Endometrial microvascular endothelial cells (primary cell): ENCODE data around the gene TGFBR1. TPM values are rescaled to one million over a fixed set of nuclear protein-coding genes. Genes with fewer than 3 reads are reported as not detected.

Source experiments
- in situ Hi-C: cut with HindIII; loops from 2 replicates; pipeline ENCODE4 v1.10.0; 2017; ENCODE audit warnings: low sequenced_read_pairs, low pct_unique_long_range_greater_than_20kb; ENCODE audit errors: inconsistent ontology term
- total RNA-seq: library from RNA; depleted of rRNA; stranded (reverse); fragments of >200 nt; gene quantifications from one replicate; pipeline ENCODE4 v1.2.3, GENCODE V29; 2015; ENCODE audit errors: inconsistent ontology term

The TGFBR1 gene
- total RNA-seq, 1 donor from 2014 or later: 10.9 TPM

DNA sequence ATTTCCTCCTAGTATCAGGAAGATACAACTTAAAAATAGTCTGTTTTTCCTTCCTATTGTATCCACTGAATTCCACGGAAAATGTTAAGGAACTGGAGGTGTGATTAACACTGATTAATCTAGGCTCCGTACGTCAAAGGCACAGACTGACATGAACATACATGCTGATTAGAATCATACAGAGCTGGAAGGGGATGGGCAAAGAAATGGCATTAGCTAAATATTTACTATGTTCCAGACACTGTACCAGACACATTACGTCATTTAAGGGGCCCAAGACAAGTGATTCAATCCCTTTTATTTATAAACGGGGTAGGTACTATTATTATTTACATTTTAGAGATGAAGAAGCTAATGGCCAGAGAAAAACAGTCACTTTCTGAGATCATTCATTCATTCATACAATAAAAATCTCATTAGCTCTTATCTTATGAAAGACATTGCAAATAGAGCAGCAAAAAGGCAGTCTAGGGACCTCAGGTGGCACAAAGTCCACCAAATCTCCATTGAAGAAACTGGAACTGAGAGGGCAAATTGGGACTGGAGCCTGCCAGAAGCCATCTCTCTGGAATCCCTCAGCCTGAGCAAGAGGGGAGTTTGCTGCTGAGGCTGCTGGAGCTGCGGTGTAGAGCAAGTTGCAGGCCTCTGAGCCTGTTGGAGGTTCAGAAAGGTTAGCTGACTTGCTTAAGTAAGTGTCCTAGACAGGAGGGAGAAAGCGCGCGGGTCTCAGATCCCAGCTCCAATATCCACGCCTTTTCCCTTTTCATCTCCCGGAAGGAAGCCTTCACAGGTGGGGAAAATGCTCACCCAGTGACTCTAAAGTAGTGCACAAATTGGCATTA lies 1.6 kb upstream of the TGFBR1 start:
- in situ Hi-C loops: no loop called here

DNA sequence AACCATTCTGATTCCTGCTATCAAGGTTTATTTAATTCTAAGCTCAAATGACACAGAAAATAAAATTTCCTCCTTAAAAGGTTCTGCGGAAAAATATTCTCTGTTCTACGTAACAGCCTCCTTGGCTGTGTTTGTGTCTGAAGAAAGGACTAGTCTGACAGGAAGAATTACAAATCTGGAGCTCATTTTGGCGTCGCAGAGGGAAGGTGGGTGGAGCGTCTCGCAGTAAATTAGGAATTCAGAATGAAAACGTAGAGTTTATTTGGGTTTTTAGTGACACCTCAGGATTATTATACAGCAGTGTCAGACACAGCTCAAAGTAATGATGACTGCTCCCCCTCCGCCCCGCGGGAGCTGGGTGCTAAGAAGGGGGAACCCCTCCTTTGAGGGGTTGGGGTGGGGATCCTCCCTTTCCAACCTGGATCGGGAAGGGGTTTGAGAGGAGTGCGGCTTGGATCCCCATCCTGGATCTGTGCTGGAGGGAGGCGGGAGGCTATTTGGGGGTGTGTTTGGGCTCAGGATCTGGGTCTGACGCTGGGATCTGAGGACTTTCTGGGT lies 933 bp upstream of the TGFBR1 start:
- in situ Hi-C loops: no loop called here

DNA sequence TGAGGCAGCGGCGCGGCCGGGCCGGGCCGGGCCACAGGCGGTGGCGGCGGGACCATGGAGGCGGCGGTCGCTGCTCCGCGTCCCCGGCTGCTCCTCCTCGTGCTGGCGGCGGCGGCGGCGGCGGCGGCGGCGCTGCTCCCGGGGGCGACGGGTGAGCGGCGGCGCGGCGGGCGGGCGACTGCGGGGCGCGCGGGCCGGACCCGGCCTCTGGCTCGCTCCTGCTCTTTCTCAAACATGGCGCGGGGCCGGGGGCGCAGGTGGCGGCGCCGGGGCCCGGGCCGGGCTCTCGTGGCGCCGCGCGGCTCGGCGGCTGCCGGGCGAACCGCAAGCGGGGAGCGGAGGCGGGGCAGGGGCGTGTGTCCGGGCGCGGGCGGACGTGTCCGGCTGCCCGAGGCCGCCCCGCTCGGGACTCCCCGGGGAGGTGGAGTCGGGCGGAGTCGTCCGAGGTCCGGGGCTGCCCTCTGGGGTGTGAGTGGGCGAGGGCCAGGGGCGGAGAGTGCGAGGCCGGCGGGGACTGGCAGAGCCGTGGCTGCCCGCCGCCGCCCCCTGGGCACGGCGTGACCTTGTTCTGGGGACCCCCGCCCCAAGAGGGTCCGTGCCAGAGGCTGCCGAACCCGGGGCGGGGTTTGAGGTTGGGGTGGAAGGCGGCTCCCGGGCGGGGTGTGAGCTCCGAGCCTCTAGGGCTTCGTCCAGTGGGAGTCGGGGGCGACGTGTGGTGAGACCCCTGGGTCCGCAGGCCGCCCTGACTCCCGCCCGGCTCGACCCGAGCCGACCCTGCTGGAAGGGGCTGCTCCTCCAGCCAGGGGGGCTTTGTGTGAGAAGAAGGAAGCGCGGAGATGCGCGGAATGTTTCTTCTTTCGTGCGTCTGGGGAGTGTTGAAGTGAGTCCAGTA lies 485 bp downstream of the TGFBR1 start:
- in situ Hi-C loops: no loop called here

DNA sequence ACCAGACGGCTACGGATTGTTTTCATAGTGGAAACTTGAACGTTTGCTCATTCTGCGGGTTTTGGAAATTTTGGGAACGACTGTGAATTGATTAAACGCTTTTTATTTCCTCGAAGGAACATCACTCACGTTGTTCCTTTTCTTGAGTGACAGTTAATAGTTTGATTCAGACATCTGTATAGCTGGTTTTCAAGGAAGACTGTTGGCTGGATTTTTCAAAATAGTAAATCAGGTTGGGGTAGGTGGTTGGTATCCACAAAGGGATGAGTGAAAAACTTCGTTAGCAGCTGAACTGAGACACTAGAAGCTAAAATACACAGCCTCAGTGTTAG lies 1.1 kb downstream of the TGFBR1 start:
- in situ Hi-C loops: no loop called here

DNA sequence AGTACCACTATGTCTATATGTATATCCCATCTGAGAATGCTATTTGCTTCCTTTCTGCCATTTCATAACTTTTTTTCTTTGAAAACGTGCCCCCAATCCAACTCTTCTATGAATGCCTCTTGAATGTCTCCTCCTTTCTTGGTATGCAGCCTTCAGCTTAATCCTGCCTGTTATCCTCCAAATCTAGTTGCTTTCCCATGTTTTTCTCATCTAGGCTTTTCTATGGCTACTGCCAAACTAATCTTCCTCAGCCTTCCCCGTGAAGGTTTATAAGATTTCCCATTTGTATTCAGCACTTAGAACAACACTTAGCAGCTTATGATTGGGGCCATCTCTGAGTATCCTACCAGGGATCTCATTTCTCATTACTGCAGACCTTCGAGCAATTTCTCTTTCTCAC lies 2.5 kb downstream of the TGFBR1 start:
- in situ Hi-C loops: no loop called here

DNA sequence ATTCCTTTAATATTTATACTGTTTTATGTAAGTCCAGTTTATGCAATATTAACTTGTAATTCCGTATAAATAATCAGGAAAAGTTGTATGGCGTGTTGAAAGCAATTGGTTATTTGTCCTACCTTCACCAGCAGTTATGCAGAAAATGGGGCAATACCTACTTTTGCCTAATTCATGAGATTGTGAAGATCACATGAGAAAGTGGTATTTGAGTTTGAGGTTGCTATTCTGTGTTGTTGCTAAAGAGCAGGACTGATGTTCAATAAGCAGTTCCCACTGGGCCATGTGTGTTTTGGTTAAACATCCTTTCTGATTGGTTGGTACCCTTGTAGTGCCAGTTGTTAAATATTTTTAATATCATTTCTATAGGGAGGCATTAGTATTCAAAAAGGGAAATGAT lies 3.2 kb downstream of the TGFBR1 start:
- in situ Hi-C loops: no loop called here

DNA sequence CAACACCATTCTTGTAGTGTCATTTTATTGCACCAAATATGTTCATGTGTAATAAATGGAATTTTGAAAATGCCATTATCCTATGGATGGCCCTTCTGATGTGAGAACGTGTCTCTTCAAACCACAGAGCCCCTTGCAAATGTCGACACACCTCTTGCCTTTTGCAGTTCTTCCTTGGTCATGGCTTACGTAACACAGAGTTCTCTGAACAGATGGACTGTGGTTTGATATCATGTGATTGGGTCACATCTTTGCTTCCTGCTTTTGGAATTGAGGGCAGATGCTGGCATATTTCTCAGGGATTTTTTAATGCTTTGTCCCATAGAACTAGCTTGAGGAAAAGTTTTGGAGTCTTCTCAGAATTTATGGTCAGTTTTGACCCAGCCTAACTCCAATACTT lies 4.6 kb downstream of the TGFBR1 start:
- in situ Hi-C loops: no loop called here

DNA sequence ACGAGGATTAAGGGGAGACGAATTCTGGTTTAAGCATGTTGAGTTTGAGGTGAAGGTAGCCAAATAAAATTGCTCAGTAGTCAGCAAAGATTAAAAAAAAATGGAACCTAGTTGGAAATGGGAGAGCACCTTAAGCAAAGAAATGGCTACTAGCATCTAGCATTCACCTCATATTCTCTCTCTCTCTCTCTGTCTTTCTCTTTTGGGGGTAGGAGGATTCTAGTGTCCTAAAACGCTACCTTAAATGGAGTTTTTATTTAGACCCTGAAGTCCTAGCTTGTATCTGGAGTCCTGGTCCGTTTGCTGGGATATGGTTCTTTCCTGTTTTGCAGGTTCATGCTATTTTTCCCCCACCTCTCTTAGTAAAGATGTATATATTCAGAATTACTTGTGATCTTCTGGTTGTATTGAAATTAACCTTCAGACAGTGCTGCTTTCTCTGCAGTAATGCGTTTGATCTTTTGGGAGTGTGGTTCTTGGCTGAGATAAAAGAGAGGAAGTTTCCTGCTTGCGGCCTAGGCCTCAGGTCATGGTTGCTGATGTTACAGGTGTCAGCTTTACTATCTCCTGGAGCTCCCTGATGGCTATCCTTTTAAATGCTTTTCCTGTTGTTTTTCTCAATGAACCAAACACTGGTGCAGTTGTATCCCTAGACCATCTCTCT lies 8.0 kb downstream of the TGFBR1 start:
- in situ Hi-C loops: no loop called here

DNA sequence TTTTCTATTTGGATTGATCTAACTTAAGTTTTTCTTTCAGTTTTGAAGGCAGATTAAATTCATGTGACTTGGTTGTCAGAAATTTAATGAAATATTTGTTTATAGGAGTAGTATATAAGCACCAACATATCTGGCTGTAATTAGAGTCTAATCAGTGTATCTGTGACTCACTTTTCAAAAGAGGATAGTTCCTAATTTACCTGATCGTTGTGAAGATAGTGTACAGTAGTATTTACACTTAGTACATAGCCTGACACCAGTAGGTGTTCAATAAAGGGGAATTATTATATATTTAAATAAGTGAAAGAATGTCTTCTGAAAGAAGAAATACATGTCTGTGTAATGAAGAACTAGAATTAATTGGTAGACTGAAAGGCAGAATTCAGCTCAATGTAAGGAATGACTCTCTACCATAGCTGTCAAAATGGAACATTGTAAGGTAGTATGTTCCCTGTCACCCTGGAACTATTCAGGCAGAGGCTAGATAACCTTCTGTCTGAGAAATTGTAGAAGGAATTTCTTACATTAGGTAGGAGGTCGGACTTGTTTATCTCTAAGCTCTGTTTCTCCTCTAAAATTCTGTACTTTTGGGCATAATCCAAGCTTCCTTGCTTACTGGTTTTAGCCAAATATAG lies 8.6 kb downstream of the TGFBR1 start:
- in situ Hi-C loops: no loop called here

DNA sequence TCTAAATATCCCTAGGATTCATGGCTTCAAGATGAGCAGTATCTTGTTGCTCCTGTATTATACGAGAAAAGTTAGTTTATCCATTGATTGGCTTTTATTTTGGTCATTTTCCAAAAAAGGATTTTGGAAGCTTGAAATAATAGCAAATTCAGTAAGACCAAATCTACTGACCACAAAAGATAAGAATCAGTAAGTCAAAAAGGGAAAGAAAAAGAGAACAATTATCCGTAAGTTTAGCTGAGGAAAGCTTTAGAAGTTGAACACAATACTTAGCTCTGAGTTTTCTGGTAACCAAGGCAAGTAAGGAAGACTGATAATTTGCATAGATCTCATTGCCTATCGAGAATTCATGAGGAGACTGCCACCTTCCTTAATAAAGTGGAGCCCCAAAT lies 9.1 kb downstream of the TGFBR1 start:
- in situ Hi-C loops: no loop called here

DNA sequence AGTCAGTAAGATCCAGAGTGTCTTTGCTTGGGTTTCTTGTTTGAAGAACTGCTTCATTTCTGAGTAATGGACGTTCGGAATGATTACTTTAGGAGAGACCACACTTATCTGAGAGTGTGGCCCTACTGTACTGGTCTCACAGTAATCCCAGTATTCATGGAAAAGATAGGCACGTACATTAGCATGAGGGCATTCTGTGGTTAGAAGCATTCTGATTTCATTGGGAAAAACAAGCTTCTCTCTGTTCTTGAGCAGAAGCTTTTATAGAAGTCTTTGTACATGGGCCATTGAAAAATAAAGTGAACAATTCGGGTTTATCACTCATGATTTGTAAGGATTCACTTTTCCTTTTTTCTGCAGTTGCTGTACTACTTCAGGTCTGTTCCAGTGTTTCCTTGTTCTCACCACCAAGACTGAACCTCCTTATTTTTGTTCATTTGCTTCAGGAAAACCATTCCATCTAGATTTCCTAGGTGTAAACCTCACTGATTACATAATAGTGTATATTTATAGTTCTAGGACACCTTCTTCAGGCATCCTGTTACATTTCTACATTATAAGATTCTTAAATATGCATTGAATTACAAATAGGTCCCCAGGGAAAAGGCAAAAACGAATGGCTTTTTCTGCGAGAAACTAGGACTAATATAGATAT lies 10.1 kb downstream of the TGFBR1 start:
- in situ Hi-C loops: no loop called here

DNA sequence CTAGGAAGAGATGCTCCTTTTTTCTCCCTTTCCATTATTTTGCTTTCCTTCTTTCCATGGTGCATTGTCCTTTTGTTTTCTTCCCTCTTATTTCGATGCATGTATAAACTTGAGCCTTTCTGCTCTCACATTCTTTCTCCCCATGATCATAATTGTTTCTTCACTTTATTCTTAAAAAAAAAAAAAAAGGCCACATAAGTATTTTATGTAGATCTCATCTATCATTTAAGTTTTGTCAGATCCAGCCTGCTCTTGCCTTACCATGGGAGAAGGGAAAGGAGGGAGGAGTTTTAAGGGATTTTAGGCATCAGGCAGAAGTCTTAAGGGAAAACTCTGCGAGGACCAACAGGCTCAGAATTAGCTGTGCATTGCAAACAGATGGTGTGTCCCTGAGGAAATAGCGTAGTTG lies 11.1 kb downstream of the TGFBR1 start:
- in situ Hi-C loops: no loop called here

DNA sequence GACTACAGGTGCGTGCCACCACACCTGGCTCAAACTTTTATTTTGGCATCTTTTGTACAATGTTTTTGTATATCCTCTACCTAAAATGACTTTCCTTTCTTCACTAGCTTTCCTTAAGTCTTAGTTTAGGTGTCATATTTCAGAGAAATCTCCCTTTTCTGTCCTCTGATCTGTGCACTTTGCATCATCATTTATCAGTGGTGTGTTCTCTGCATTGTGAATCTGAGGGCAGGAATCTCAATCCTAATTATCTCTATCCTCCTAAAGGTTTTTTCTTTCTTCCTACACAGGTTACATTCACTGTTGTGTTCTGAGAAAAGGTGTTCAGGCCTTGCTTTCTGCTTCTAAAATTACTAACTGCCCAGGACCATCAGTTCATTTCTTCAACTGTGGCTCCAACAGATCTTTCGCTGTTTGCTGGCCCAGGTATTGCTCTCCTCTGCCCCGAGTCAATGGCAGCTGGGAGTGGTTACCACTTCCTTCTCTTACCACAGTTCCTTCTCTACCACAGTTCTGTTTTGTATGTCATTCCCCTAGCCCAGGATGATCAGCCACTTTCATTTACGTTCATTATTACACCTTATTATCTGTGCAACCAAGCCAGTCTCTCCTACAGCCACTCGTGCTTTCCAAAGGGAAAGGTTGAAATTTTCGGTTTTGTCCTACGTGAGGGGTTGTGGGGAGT lies 14.0 kb downstream of the TGFBR1 start:
- in situ Hi-C loops: no loop called here

DNA sequence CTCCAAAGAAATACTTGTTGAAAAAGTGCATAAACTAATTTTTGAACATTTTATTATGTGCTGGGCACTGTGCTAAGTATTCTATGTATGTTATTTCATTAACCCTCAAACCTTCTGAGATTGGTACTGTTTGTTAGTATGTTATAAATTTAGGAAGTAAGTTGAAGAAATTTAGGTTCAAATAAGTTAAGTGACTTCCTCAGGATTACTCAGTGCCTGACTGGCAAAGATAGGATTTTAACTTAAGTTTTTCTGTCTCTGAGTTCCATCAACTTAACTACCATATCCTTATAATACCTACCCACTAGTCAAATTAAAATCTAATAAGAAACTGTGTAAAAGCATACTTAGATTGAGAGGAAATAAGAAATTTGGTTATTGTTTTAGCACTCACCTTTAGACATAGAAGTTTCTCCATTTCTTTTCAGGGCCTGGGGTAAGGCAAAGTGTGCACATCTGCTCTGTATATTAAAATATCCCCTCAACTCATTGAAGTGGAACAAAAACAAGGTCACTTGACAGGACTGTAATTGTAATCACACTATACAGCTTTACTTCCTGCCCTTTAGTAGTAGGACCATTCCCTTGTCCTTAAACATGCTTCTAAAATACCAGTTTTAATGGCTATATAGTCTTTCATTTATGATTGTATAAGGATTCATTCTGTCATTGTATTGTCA lies 15.2 kb downstream of the TGFBR1 start:
- in situ Hi-C loops: no loop called here

DNA sequence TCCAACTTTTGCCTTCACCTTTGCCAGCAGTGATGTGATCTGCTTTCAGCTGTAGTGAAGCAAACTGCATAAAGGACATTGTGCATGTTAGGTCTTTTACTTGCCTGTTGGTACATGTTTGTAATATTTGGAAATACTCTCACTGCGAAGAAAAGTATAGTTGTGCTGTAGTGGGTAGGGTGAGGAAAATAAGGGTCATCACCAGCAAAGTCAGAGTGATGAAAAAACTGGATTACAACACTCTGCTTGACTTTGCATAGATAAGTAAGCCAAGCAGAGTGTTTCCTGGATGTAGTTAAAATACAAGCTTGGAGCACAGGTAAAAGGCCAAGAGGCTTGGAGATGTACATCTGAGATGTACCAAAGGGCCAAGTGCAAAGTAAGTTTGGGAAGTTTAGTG lies 16.7 kb downstream of the TGFBR1 start:
- in situ Hi-C loops: no loop called here

DNA sequence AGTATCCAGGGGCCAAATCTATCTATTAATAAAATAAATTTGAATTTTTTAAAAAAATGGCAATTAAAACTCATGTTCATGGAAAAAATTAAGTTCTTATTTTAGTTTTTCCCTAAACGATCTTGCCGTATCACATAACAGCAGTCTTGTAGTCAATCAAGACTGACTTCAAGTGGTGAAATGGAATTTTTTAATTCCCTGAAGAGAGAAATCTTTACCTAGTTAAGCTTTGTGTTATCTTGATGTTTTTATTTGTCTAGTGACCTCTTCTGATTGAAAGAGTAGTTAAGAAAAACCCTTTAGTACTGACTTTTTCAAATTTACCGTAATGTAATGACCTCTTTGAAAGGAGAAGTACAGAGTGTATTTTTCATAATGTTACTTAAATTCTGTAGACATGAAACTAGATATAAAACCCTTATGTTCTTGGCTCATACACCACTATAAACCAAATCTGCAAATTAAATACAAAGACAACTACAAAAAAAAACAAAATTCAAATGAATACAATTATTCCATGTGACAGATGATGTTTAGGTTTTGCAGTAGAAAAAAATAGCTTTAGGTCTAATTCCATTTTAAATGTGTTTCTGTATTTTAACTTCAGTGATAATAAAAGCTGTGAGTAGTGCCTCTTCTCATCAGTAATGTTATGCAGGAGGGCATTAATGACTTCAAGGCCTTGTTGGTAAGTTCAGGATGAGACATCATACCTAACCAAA lies 19.8 kb downstream of the TGFBR1 start:
- in situ Hi-C loops: no loop called here

DNA sequence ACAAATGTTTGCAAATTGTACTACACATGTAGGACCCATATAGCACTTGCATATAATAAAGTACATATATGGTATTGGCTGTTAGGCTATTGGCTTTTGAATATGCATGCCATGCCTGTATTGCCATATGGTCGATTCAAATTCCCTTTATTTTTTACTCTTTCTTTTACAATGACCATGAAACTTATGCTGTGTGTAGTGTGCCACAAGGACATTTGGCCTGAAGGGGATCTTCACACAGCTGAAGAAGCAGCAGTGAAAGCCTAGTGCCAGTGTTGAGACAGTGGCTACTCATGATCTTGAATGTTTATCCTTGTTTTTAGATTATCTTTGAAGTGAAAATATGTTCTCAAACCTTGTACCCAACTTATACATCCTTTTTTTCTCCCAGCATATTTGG lies 20.5 kb downstream of the TGFBR1 start:
- in situ Hi-C loops: no loop called here
